ENCODE results near the gene AUTS2. TPM values are rescaled to one million over a fixed set of nuclear protein-coding genes. Genes with fewer than 3 reads are reported as not detected.

AUTS2 gene
- polyA plus RNA-seq, 1 donor from 2014 or later = 97.3 TPM

DNA sequence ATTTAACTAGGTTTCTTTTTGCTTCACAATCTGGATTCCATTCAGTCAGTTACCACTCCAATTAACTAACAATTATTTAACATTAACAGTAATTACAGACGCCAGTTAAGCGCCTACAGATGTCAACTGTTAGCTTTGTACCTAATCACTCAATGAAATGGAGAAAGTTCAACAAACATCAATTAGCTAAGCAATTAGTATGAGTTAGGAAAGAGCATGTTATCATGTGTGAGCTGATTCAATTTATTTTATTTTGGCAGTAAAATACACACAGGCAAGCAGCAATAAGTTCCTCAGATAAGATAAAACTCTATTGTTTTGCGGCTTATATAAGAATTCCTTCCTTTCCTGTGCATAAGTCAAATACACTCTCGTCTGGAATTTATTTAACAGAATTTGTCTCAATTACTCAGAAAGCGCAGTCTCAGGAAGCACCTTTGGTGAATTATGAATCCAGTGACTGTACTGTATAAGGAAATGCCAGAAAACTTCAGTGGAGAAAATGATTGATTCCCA lies 1106.6 kb downstream of the AUTS2 start:
- Histone ChIP-seq H3K27me3 (ENCODE audit: insufficient read depth, low read depth, low read length) (no peaks in the 10 kb centered on the region), H3F3A (ENCODE audit: insufficient read depth, low read length, poor library complexity, severe bottlenecking) (peaks cover 11% of the 10 kb centered on the region), H3K9me2 (ENCODE audit: insufficient read depth, low read length) (no peaks in the 10 kb centered on the region), H3K4me3 (ENCODE audit: low read length) (peak overlapping the region; percentile 87), H3K36me3 (ENCODE audit: insufficient read depth, low read length) (no peaks in the 10 kb centered on the region), H3K9me3 (ENCODE audit: low read length) (no peaks in the 10 kb centered on the region), H4K20me1 (ENCODE audit: insufficient read depth) (peaks cover 94% of the 10 kb centered on the region), H3K9ac (ENCODE audit: low read length) (no peak overlapping the region), H3K4me2 (ENCODE audit: low read length) (no peak overlapping the region), H3K79me2 (replicated peaks; ENCODE audit: insufficient read depth, low read length) (peaks cover 100% of the 10 kb centered on the region), H3K27ac (ENCODE audit: low read length) (no peak overlapping the region), H2AFZ (ENCODE audit: low read depth, low read length) (no peak overlapping the region)
- no peak for TF ChIP-seq POLR2AphosphoS5 (IDR thresholded peaks at IDR 0.05)
- no peak for TF ChIP-seq EZH2 (IDR thresholded peaks at IDR 0.05; ENCODE audit: borderline replicate concordance, insufficient read depth, low read length, poor library complexity, severe bottlenecking)
- no peak for TF ChIP-seq EP300 (conservative IDR thresholded peaks at IDR 0.05; ENCODE audit: poor library complexity, severe bottlenecking)
- TF ChIP-seq, protein P1, sequence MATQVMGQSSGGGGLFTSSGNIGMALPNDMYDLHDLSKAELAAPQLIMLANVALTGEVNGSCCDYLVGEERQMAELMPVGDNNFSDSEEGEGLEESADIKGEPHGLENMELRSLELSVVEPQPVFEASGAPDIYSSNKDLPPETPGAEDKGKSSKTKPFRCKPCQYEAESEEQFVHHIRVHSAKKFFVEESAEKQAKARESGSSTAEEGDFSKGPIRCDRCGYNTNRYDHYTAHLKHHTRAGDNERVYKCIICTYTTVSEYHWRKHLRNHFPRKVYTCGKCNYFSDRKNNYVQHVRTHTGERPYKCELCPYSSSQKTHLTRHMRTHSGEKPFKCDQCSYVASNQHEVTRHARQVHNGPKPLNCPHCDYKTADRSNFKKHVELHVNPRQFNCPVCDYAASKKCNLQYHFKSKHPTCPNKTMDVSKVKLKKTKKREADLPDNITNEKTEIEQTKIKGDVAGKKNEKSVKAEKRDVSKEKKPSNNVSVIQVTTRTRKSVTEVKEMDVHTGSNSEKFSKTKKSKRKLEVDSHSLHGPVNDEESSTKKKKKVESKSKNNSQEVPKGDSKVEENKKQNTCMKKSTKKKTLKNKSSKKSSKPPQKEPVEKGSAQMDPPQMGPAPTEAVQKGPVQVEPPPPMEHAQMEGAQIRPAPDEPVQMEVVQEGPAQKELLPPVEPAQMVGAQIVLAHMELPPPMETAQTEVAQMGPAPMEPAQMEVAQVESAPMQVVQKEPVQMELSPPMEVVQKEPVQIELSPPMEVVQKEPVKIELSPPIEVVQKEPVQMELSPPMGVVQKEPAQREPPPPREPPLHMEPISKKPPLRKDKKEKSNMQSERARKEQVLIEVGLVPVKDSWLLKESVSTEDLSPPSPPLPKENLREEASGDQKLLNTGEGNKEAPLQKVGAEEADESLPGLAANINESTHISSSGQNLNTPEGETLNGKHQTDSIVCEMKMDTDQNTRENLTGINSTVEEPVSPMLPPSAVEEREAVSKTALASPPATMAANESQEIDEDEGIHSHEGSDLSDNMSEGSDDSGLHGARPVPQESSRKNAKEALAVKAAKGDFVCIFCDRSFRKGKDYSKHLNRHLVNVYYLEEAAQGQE (IDR thresholded peaks at IDR 0.05; ENCODE audit: borderline replicate concordance) = no peak
- no peak for TF ChIP-seq TAF1 (IDR thresholded peaks at IDR 0.05; ENCODE audit: low read depth)
- no peak for TF ChIP-seq RAD21 (conservative IDR thresholded peaks at IDR 0.05)
- TF ChIP-seq, protein P2, sequence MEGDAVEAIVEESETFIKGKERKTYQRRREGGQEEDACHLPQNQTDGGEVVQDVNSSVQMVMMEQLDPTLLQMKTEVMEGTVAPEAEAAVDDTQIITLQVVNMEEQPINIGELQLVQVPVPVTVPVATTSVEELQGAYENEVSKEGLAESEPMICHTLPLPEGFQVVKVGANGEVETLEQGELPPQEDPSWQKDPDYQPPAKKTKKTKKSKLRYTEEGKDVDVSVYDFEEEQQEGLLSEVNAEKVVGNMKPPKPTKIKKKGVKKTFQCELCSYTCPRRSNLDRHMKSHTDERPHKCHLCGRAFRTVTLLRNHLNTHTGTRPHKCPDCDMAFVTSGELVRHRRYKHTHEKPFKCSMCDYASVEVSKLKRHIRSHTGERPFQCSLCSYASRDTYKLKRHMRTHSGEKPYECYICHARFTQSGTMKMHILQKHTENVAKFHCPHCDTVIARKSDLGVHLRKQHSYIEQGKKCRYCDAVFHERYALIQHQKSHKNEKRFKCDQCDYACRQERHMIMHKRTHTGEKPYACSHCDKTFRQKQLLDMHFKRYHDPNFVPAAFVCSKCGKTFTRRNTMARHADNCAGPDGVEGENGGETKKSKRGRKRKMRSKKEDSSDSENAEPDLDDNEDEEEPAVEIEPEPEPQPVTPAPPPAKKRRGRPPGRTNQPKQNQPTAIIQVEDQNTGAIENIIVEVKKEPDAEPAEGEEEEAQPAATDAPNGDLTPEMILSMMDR (IDR thresholded peaks at IDR 0.05; ENCODE audit: poor library complexity, severe bottlenecking) = no peak
- TF ChIP-seq MXI1 (conservative IDR thresholded peaks at IDR 0.05; ENCODE audit: poor library complexity, severe bottlenecking) = no peak
- TF ChIP-seq SMC3 (conservative IDR thresholded peaks at IDR 0.05; ENCODE audit: poor library complexity) = no peak

DNA sequence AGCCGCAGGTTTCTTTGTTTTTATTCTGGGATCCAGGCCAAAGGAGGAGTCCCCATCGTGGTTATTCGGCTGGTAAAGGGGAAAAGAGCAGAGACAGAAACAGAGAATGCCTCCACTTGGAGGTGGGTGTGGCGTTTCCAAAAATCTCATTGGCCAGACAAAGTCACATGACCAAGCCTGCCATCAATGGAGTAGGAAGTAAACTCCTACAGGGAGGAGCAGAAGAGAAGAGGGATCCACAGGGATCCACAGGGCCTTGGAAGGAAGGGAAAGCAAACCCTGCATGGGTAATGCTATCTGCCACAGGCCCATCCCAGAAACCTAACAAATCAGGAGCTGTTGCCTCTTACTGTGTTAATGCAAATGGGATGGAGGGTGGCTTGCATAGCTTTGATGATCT lies 1107.9 kb downstream of the AUTS2 start:
- TF ChIP-seq POLR2AphosphoS5 (IDR thresholded peaks at IDR 0.05) (no peak), MXI1 (conservative IDR thresholded peaks at IDR 0.05; ENCODE audit: poor library complexity, severe bottlenecking) (no peak), EZH2 (IDR thresholded peaks at IDR 0.05; ENCODE audit: borderline replicate concordance, insufficient read depth, low read length, poor library complexity, severe bottlenecking) (no peak), TAF1 (IDR thresholded peaks at IDR 0.05; ENCODE audit: low read depth) (no peak), SMC3 (conservative IDR thresholded peaks at IDR 0.05; ENCODE audit: poor library complexity) (no peak), EP300 (conservative IDR thresholded peaks at IDR 0.05; ENCODE audit: poor library complexity, severe bottlenecking) (no peak), RAD21 (conservative IDR thresholded peaks at IDR 0.05) (no peak)
- TF ChIP-seq, protein P2 (IDR thresholded peaks at IDR 0.05; ENCODE audit: poor library complexity, severe bottlenecking) = no peak
- TF ChIP-seq, protein P1 (IDR thresholded peaks at IDR 0.05; ENCODE audit: borderline replicate concordance) = no peak
- H3K9me2 ChIP-seq (ENCODE audit: insufficient read depth, low read length) = no peaks in the 10 kb centered on the region
- no peaks in the 10 kb centered on the region for H3K27me3 ChIP-seq (ENCODE audit: insufficient read depth, low read depth, low read length)
- H3K36me3 ChIP-seq (ENCODE audit: insufficient read depth, low read length) = no peaks in the 10 kb centered on the region
- no peak overlapping the region for H3K27ac ChIP-seq (ENCODE audit: low read length)
- H3F3A ChIP-seq (ENCODE audit: insufficient read depth, low read length, poor library complexity, severe bottlenecking) = peaks cover 14% of the 10 kb centered on the region
- H3K79me2 ChIP-seq (replicated peaks; ENCODE audit: insufficient read depth, low read length) = peaks cover 100% of the 10 kb centered on the region
- H3K4me3 ChIP-seq (ENCODE audit: low read length) = peak overlapping the region; percentile 87
- H4K20me1 ChIP-seq (ENCODE audit: insufficient read depth) = peaks cover 95% of the 10 kb centered on the region
- no peaks in the 10 kb centered on the region for H3K9me3 ChIP-seq (ENCODE audit: low read length)
- no peak overlapping the region for H3K4me2 ChIP-seq (ENCODE audit: low read length)
- H3K9ac ChIP-seq (ENCODE audit: low read length) = no peak overlapping the region
- no peak overlapping the region for H2AFZ ChIP-seq (ENCODE audit: low read depth, low read length)
